B cell (primary cell): ENCODE data around the gene SLC35E1. TPM values are rescaled to one million over a fixed set of nuclear protein-coding genes. Genes with fewer than 3 reads are reported as not detected.

Source experiments
- ATAC-seq: fragments of 200-7000 bp; cut with Tn5 transposase; one replicate; pipeline ENCODE4 v1.10.0; 2021; ENCODE audit warnings: low read depth, mild to moderate bottlenecking, moderate number of reproducible peaks, moderate library complexity
- CTCF ChIA-PET: fragments of 350-600 bp; sonication (Branson Sonifier 250); formaldehyde crosslinking; loops from one replicate; lab custom pipeline; 2021; ENCODE audit warnings: antibody characterized with exemption, inconsistent platforms; lab: Charles Lee
- POLR2A ChIA-PET: fragments of 350-600 bp; sonication (Branson Sonifier 250); formaldehyde crosslinking; loops from one replicate; lab custom pipeline; 2021; ENCODE audit warnings: antibody characterized with exemption; lab: Charles Lee
- DNase-seq: peaks from one replicate; pipeline ENCODE4 v3.0.0; 2013
- H2AFZ ChIP-seq: 2 replicates; pipeline ENCODE4 v1.6.1; 2012; ENCODE audit warnings: mild to moderate bottlenecking, low read depth, low read length; ENCODE audit not compliant: insufficient read depth, poor library complexity, severe bottlenecking
- H3K27ac ChIP-seq, 2 donors: 1 replicate in 1 of 2; 2 replicates in 1 of 2; pipeline ENCODE4 v1.5.1; 2012 to 2013; ENCODE audit warnings: low read length in 2 of 2, mild to moderate bottlenecking in 2 of 2, moderate library complexity in 1 of 2
- H3K27me3 ChIP-seq, 4 experiments: fragments of 200-600 bp in 1 of 4; sonication (generic) in 1 of 4; replicated peaks in 1 of 4; 1 replicate in 2 of 4; 2 replicates in 2 of 4; pipeline versions ENCODE4 v1.6.1 to v1.7.0; 2013 to 2016; ENCODE audit warnings: low read length in 3 of 4, mild to moderate bottlenecking in 2 of 4, mixed read lengths in 1 of 4, moderate library complexity in 1 of 4; ENCODE audit not compliant: insufficient read depth in 4 of 4, control insufficient read depth in 3 of 4; ENCODE audit errors: control extremely low read depth in 1 of 4
- H3K36me3 ChIP-seq, 2 experiments: replicated peaks in 1 of 2; 1 replicate in 1 of 2; 2 replicates in 1 of 2; pipeline versions ENCODE4 v1.6.1 to v1.7.1; 2013; ENCODE audit warnings: low read length in 1 of 2; ENCODE audit not compliant: insufficient read depth in 2 of 2, control insufficient read depth in 1 of 2; ENCODE audit errors: control extremely low read depth in 1 of 2, extremely low read depth in 1 of 2
- H3K4me1 ChIP-seq, 2 donors: fragments of 200-600 bp in 1 of 2; sonication (generic) in 1 of 2; 1 replicate in 1 of 2; 2 replicates in 1 of 2; pipeline versions ENCODE4 v1.5.1 to v1.6.1; 2013 to 2017; ENCODE audit warnings: low read length in 2 of 2; ENCODE audit not compliant: control insufficient read depth in 2 of 2, insufficient read depth in 2 of 2
- H3K4me2 ChIP-seq: replicated peaks from 2 replicates; pipeline ENCODE3; 2012; ENCODE audit warnings: mild to moderate bottlenecking, low read depth, low read length; ENCODE audit not compliant: poor library complexity, severe bottlenecking
- H3K4me3 ChIP-seq, 5 experiments: fragments of 200-600 bp in 1 of 5; sonication (generic) in 1 of 5; 1 replicate in 3 of 5; 2 replicates in 2 of 5; pipeline versions ENCODE4 v1.5.1 to v1.7.0; 2011 to 2016; ENCODE audit warnings: low read length in 4 of 5, mild to moderate bottlenecking in 4 of 5, low read depth in 2 of 5, control low read depth in 1 of 5, moderate library complexity in 1 of 5; ENCODE audit not compliant: insufficient read depth in 1 of 5; ENCODE audit errors: control extremely low read depth in 1 of 5, extremely low read depth in 1 of 5
- H3K79me2 ChIP-seq: fragments of 200-600 bp; sonication (generic); one replicate; pipeline ENCODE4 v1.6.0; 2016; ENCODE audit warnings: low read length; ENCODE audit not compliant: control insufficient read depth, insufficient read depth
- H3K9ac ChIP-seq: fragments of 200-600 bp; sonication (generic); 2 replicates; pipeline ENCODE4 v1.6.1; 2017; ENCODE audit warnings: mild to moderate bottlenecking, low read length, moderate library complexity
- H3K9me3 ChIP-seq, 3 donors: one replicate each; pipeline versions ENCODE4 v1.6.1 to v1.7.1; 2013; ENCODE audit warnings: low read length in 2 of 3; ENCODE audit not compliant: control insufficient read depth in 2 of 3, insufficient read depth in 1 of 3; ENCODE audit errors: control extremely low read depth in 1 of 3
- H4K20me1 ChIP-seq: 2 replicates; pipeline ENCODE4 v1.6.0; 2012; ENCODE audit warnings: mild to moderate bottlenecking, low read length; ENCODE audit not compliant: insufficient read depth, control insufficient read depth, poor library complexity, severe bottlenecking
- H3K27ac Mint-ChIP-seq: one replicate; pipeline ENCODE4 v1.8.0; 2021; ENCODE audit warnings: mixed read lengths
- H3K27me3 Mint-ChIP-seq: one replicate; pipeline ENCODE4 v1.8.0; 2021; ENCODE audit warnings: mixed read lengths
- H3K4me1 Mint-ChIP-seq: one replicate; pipeline ENCODE4 v1.8.0; 2021; ENCODE audit warnings: mixed read lengths
- H3K4me3 Mint-ChIP-seq: one replicate; pipeline ENCODE4 v1.8.0; 2021; ENCODE audit warnings: mixed read lengths
- H3K9me3 Mint-ChIP-seq: one replicate; pipeline ENCODE4 v1.8.0; 2022; ENCODE audit warnings: mixed read lengths; ENCODE audit not compliant: insufficient read depth
- EZH2 ChIP-seq: IDR thresholded peaks from 2 replicates; pipeline ENCODE4 v1.6.1; 2012; ENCODE audit warnings: borderline replicate concordance, low read depth, mild to moderate bottlenecking, moderate library complexity, low read length; ENCODE audit not compliant: insufficient read depth, poor library complexity, severe bottlenecking
- WGBS: methylation state at CpG from one replicate; pipeline ENCODE4 v1.1.5; 2013; ENCODE audit warnings: missing lambda C conversion rate; ENCODE audit not compliant: insufficient coverage; 5-methylcytosine and 5-hydroxymethylcytosine counted together
- intact Hi-C: fragments of 100-400 bp; cut with micrococcal nuclease; formaldehyde crosslinking; loops from one replicate; pipeline ENCODE4 v1.10.0; 2022
- polyA plus RNA-seq: library from polyadenylated mRNA; depleted of rRNA; stranded (reverse); fragments of >200 nt; gene quantifications from 2 replicates; pipeline ENCODE4 v1.2.3, GENCODE V29; 2012
- total RNA-seq, 2 donors: library from RNA; stranded (reverse); fragments of 120-200 nt in 1 of 2; gene quantifications; 1 replicate in 1 of 2; 2 replicates in 1 of 2; pipeline versions ENCODE4 v1.2.3 to v1.2.4, GENCODE V29; 2013 to 2022
- TF ChIP-seq, protein P1 (sequence below): fragments of 200-600 bp; IDR thresholded peaks from one replicate; pipeline ENCODE4 v1.8.0; 2022; ENCODE audit warnings: antibody characterized with exemption, mild to moderate bottlenecking

Gene SLC35E1
- total and polyA plus RNA-seq, 2 donors (not counting 1 experiment from before 2014, with no cell fraction given): 23.4 to 46.8 TPM

- no peaks in the 10 kb centered on the region for H3K27me3 Mint-ChIP-seq
- H3K4me1 ChIP-seq: peaks cover 33 to 51% of the 10 kb centered on the region in 2 donors
- ATAC-seq: no peak
- H3K4me3 ChIP-seq: no peak overlapping the region
- H3K9me3 Mint-ChIP-seq: no peaks in the 10 kb centered on the region
- POLR2A ChIA-PET: no interaction called here
- 96% methylated on average over 4 of the region's 5 CpGs for WGBS
- H3K27ac Mint-ChIP-seq: no peak overlapping the region
- H3K79me2 ChIP-seq: peaks cover 100% of the 10 kb centered on the region
- H3K9ac ChIP-seq: no peak overlapping the region
- no peak for TF ChIP-seq EZH2
- TF ChIP-seq, protein P1, sequence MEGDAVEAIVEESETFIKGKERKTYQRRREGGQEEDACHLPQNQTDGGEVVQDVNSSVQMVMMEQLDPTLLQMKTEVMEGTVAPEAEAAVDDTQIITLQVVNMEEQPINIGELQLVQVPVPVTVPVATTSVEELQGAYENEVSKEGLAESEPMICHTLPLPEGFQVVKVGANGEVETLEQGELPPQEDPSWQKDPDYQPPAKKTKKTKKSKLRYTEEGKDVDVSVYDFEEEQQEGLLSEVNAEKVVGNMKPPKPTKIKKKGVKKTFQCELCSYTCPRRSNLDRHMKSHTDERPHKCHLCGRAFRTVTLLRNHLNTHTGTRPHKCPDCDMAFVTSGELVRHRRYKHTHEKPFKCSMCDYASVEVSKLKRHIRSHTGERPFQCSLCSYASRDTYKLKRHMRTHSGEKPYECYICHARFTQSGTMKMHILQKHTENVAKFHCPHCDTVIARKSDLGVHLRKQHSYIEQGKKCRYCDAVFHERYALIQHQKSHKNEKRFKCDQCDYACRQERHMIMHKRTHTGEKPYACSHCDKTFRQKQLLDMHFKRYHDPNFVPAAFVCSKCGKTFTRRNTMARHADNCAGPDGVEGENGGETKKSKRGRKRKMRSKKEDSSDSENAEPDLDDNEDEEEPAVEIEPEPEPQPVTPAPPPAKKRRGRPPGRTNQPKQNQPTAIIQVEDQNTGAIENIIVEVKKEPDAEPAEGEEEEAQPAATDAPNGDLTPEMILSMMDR: no peak
- H3K4me2 ChIP-seq: no peak overlapping the region
- no peak overlapping the region for H3K4me3 Mint-ChIP-seq
- no peak for DNase-seq
- no peaks in the 10 kb centered on the region for H3K27me3 ChIP-seq
- H3K4me1 Mint-ChIP-seq: peaks cover 84% of the 10 kb centered on the region
- peaks cover 100% of the 10 kb centered on the region for H4K20me1 ChIP-seq
- H3K9me3 ChIP-seq: no peaks in the 10 kb centered on the region
- CTCF ChIA-PET: no interaction called here
- peaks cover 0 to 29% of the 10 kb centered on the region in 2 experiments for H3K36me3 ChIP-seq
- no peak overlapping the region for H3K27ac ChIP-seq
- intact Hi-C loops: no loop called here
- no peak overlapping the region for H2AFZ ChIP-seq
These were observed 47.8 kb upstream of the SLC35E1 start for GRCh38 chr19:16620018-16620417.

GRCh38 chr19:16619457-16619856 is 47.2 kb upstream of the SLC35E1 start:
- intact Hi-C loops: no loop called here
- Histone ChIP-seq H3K9me3 (no peaks in the 10 kb centered on the region), H3K27me3 (no peaks in the 10 kb centered on the region), H3K4me1 (peaks cover 39 to 57% of the 10 kb centered on the region in 2 donors), H3K79me2 (peaks cover 100% of the 10 kb centered on the region), H3K36me3 (peaks cover 0 to 23% of the 10 kb centered on the region in 2 experiments), H3K4me3 (no peak overlapping the region), H2AFZ (no peak overlapping the region), H4K20me1 (peaks cover 100% of the 10 kb centered on the region), H3K27ac (no peak overlapping the region), H3K4me2 (no peak overlapping the region), H3K9ac (no peak overlapping the region)
- DNase-seq: no peak
- TF ChIP-seq, protein P1: no peak
- TF ChIP-seq EZH2: no peak
- H3K9me3 Mint-ChIP-seq: no peaks in the 10 kb centered on the region
- peak overlapping the region; percentile 57 for H3K27ac Mint-ChIP-seq
- ATAC-seq: no peak
- no peaks in the 10 kb centered on the region for H3K27me3 Mint-ChIP-seq
- no peak overlapping the region for H3K4me3 Mint-ChIP-seq
- 92% methylated on average over 6 of the region's 7 CpGs for WGBS
- POLR2A ChIA-PET: no interaction called here
- H3K4me1 Mint-ChIP-seq: peaks cover 86% of the 10 kb centered on the region
- CTCF ChIA-PET: interaction anchor here (1.3 kb wide), 1 partner anchor 8 kb away, joined by 5 read pairs; the partner anchor contains the start of gene MED26
